ENCODE data around the gene NXNL1. TPM values are rescaled to one million over a fixed set of nuclear protein-coding genes. Genes with fewer than 3 reads are reported as not detected.

Gene NXNL1
- total and polyA plus RNA-seq, 2 of the 13 experiments (the other 11 are each of a cell fraction or from before 2014, with no cell fraction given): not detected

GRCh38 chr19:17469481-17470067, 8.8 kb upstream of the NXNL1 start (continued):
- TF ChIP-seq ZHX2 (IDR thresholded peaks at IDR 0.05; ENCODE audit: low read depth) (no peak), ZHX2 (CRISPR knock-in tag; IDR thresholded peaks at IDR 0.05; ENCODE audit: borderline replicate concordance) (0 out of 2 replicates have a peak, but pooled peaks have one; percentile 45), TERF1 (CRISPR knock-in tag; IDR thresholded peaks at IDR 0.05) (no peak), FOXK1 (CRISPR knock-in tag; IDR thresholded peaks at IDR 0.05; ENCODE audit: borderline replicate concordance, low read depth) (0 out of 2 replicates have a peak, but pooled peaks have one; percentile 1), KDM1A (CRISPR knock-in tag; IDR thresholded peaks at IDR 0.05) (no peak), HMG20A (CRISPR knock-in tag; IDR thresholded peaks at IDR 0.05; ENCODE audit: borderline replicate concordance) (no peak), ETV5 (CRISPR knock-in tag; IDR thresholded peaks at IDR 0.05; ENCODE audit: borderline replicate concordance) (peak; percentile 23; the same call in 1 of the 2 replicates), SRF (IDR thresholded peaks at IDR 0.05; ENCODE audit: low read depth, low read length) (0 out of 2 replicates have a peak, but pooled peaks have one; percentile 18), FOXM1 (CRISPR knock-in tag; IDR thresholded peaks at IDR 0.05) (no peak), GABPB1 (CRISPR knock-in tag; IDR thresholded peaks at IDR 0.05) (peak; percentile 29; the same call in 1 of the 2 replicates), KLF15 (CRISPR knock-in tag; IDR thresholded peaks at IDR 0.05; ENCODE audit: borderline replicate concordance) (no peak), ZMYM4 (CRISPR knock-in tag; IDR thresholded peaks at IDR 0.05) (0 out of 2 replicates have a peak, but pooled peaks have one; percentile 12), ZNF546 (CRISPR knock-in tag; conservative IDR thresholded peaks at IDR 0.05) (peak; percentile 61; the same call in 1 of the 2 replicates)
- TF ChIP-seq, protein P1, sequence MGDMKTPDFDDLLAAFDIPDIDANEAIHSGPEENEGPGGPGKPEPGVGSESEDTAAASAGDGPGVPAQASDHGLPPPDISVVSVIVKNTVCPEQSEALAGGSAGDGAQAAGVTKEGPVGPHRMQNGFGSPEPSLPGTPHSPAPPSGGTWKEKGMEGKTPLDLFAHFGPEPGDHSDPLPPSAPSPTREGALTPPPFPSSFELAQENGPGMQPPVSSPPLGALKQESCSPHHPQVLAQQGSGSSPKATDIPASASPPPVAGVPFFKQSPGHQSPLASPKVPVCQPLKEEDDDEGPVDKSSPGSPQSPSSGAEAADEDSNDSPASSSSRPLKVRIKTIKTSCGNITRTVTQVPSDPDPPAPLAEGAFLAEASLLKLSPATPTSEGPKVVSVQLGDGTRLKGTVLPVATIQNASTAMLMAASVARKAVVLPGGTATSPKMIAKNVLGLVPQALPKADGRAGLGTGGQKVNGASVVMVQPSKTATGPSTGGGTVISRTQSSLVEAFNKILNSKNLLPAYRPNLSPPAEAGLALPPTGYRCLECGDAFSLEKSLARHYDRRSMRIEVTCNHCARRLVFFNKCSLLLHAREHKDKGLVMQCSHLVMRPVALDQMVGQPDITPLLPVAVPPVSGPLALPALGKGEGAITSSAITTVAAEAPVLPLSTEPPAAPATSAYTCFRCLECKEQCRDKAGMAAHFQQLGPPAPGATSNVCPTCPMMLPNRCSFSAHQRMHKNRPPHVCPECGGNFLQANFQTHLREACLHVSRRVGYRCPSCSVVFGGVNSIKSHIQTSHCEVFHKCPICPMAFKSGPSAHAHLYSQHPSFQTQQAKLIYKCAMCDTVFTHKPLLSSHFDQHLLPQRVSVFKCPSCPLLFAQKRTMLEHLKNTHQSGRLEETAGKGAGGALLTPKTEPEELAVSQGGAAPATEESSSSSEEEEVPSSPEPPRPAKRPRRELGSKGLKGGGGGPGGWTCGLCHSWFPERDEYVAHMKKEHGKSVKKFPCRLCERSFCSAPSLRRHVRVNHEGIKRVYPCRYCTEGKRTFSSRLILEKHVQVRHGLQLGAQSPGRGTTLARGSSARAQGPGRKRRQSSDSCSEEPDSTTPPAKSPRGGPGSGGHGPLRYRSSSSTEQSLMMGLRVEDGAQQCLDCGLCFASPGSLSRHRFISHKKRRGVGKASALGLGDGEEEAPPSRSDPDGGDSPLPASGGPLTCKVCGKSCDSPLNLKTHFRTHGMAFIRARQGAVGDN (CRISPR knock-in tag; IDR thresholded peaks at IDR 0.05): peak; percentile 68
- TF ChIP-seq, protein P2, sequence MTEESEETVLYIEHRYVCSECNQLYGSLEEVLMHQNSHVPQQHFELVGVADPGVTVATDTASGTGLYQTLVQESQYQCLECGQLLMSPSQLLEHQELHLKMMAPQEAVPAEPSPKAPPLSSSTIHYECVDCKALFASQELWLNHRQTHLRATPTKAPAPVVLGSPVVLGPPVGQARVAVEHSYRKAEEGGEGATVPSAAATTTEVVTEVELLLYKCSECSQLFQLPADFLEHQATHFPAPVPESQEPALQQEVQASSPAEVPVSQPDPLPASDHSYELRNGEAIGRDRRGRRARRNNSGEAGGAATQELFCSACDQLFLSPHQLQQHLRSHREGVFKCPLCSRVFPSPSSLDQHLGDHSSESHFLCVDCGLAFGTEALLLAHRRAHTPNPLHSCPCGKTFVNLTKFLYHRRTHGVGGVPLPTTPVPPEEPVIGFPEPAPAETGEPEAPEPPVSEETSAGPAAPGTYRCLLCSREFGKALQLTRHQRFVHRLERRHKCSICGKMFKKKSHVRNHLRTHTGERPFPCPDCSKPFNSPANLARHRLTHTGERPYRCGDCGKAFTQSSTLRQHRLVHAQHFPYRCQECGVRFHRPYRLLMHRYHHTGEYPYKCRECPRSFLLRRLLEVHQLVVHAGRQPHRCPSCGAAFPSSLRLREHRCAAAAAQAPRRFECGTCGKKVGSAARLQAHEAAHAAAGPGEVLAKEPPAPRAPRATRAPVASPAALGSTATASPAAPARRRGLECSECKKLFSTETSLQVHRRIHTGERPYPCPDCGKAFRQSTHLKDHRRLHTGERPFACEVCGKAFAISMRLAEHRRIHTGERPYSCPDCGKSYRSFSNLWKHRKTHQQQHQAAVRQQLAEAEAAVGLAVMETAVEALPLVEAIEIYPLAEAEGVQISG (CRISPR knock-in tag; IDR thresholded peaks at IDR 0.05): peak; percentile 98

All from HepG2 (cell line).